Breast epithelium (tissue), 3 donors: ENCODE results near the gene PAK1IP1.

Source experiments
- CTCF ChIP-seq, 3 donors: fragments of 450-650 bp; IDR thresholded peaks; one replicate each; pipeline ENCODE4 v1.5.1; 2016 to 2017; ENCODE audit warnings: antibody characterized with exemption in 3 of 3, mild to moderate bottlenecking in 3 of 3, moderate library complexity in 3 of 3
- POLR2A ChIP-seq: fragments of 450-650 bp; IDR thresholded peaks from one replicate; pipeline ENCODE4 v1.6.1; 2016; ENCODE audit warnings: antibody characterized with exemption, mild to moderate bottlenecking, moderate library complexity
- POLR2AphosphoS5 ChIP-seq, 3 donors: sonication (generic); formaldehyde crosslinking; IDR thresholded peaks; one replicate each; pipeline ENCODE4 v1.6.1; 2017; ENCODE audit warnings: antibody characterized with exemption in 3 of 3

- TF ChIP-seq CTCF (IDR thresholded peaks at IDR 0.05) = no peak
- TF ChIP-seq POLR2A = no peak
- TF ChIP-seq POLR2AphosphoS5 (IDR thresholded peaks at IDR 0.05) = no peak
Observed at GRCh38 chr6:10719964-10720264, 25.1 kb downstream of the PAK1IP1 start.
